ENCODE measurements around the gene PHF20.

GRCh38 chr20:35903843-35904242, 132.0 kb downstream of the PHF20 start:
- TF ChIP-seq CTCF (conservative IDR thresholded peaks at IDR 0.05) (no peak), ZFX (IDR thresholded peaks at IDR 0.05) (no peak)

Measured in C4-2B (cell line).